ENCODE results near the gene SRP68. TPM values are rescaled to one million over a fixed set of nuclear protein-coding genes. Genes with fewer than 3 reads are reported as not detected.

SRP68 gene
- total and polyA plus RNA-seq, 4 donors = 30.8 to 68.9 (median 57.0) TPM

GRCh38 chr17:76040376-76040775 is 31.9 kb downstream of the SRP68 start:
- H3K36me3 ChIP-seq (ENCODE audit: control insufficient read depth in 4 of 4, insufficient read depth in 4 of 4, low read length in 4 of 4) = peaks cover 34 to 60% (median 46%) of the 10 kb centered on the region in 4 donors
- DNase-seq = no peak
- ATAC-seq (ENCODE audit: insufficient read depth, low FRiP score) = no peak

GRCh38 chr17:76039121-76039520 is 33.2 kb downstream of the SRP68 start:
- no peaks in the 10 kb centered on the region for H3K9me3 ChIP-seq (ENCODE audit: control insufficient read depth in 4 of 4, insufficient read depth in 3 of 4, low read length in 3 of 4)
- H3K4me3 ChIP-seq = no peak overlapping the region
- peaks cover 0 to 9% (median 0%) of the 10 kb centered on the region in 5 donors for H3K4me1 ChIP-seq (ENCODE audit: control insufficient read depth in 5 of 5, insufficient read depth in 5 of 5, low read length in 5 of 5)
- ATAC-seq (ENCODE audit: insufficient read depth, low FRiP score) (no peak), DNase-seq (no peak)
- WGBS, 2 donors = 86 to 88% methylated on average over 6 of the region's 6 CpGs
- no peak overlapping the region for H3K27ac ChIP-seq (ENCODE audit: low read depth in 1 of 2, low read length in 1 of 2)
- peaks cover 27 to 56% (median 40%) of the 10 kb centered on the region in 4 donors for H3K36me3 ChIP-seq (ENCODE audit: control insufficient read depth in 4 of 4, insufficient read depth in 4 of 4, low read length in 4 of 4)
- no peak for TF ChIP-seq CTCF (IDR thresholded peaks at IDR 0.05; ENCODE audit: control extremely low read depth, extremely low read depth)
- H3K27me3 ChIP-seq (ENCODE audit: control insufficient read depth in 3 of 3, insufficient read depth in 3 of 3, low read length in 2 of 3) = no peaks in the 10 kb centered on the region
- H3K9ac ChIP-seq (ENCODE audit: insufficient read depth in 1 of 2, low read length in 2 of 2) = no peak overlapping the region

More at GRCh38 chr17:76040376-76040775, 31.9 kb downstream of the SRP68 start:
- H3K4me3 ChIP-seq = no peak overlapping the region
- no peaks in the 10 kb centered on the region for H3K9me3 ChIP-seq (ENCODE audit: control insufficient read depth in 4 of 4, insufficient read depth in 3 of 4, low read length in 3 of 4)
- no peak overlapping the region for H3K9ac ChIP-seq (ENCODE audit: insufficient read depth in 1 of 2, low read length in 2 of 2)
- 80 to 87% methylated on average over 6 of the region's 6 CpGs for WGBS, 2 donors
- H3K27ac ChIP-seq (ENCODE audit: low read depth in 1 of 2, low read length in 1 of 2) = no peak overlapping the region
- TF ChIP-seq CTCF (IDR thresholded peaks at IDR 0.05; ENCODE audit: control extremely low read depth, extremely low read depth) = no peak
- H3K4me1 ChIP-seq (ENCODE audit: control insufficient read depth in 5 of 5, insufficient read depth in 5 of 5, low read length in 5 of 5) = peaks cover 0 to 9% (median 0%) of the 10 kb centered on the region in 5 donors
- H3K27me3 ChIP-seq (ENCODE audit: control insufficient read depth in 3 of 3, insufficient read depth in 3 of 3, low read length in 2 of 3) = no peaks in the 10 kb centered on the region

GRCh38 chr17:76038050-76038449 is 34.3 kb downstream of the SRP68 start:
- ATAC-seq (ENCODE audit: insufficient read depth, low FRiP score) = no peak
- Histone ChIP-seq H3K27ac (ENCODE audit: low read depth in 1 of 2, low read length in 1 of 2) (no peak overlapping the region), H3K9me3 (ENCODE audit: control insufficient read depth in 4 of 4, insufficient read depth in 3 of 4, low read length in 3 of 4) (no peaks in the 10 kb centered on the region), H3K9ac (ENCODE audit: insufficient read depth in 1 of 2, low read length in 2 of 2) (no peak overlapping the region), H3K27me3 (ENCODE audit: control insufficient read depth in 3 of 3, insufficient read depth in 3 of 3, low read length in 2 of 3) (no peaks in the 10 kb centered on the region), H3K4me1 (ENCODE audit: control insufficient read depth in 5 of 5, insufficient read depth in 5 of 5, low read length in 5 of 5) (peaks cover 0 to 9% (median 0%) of the 10 kb centered on the region in 5 donors), H3K36me3 (ENCODE audit: control insufficient read depth in 4 of 4, insufficient read depth in 4 of 4, low read length in 4 of 4) (peaks cover 19 to 45% (median 30%) of the 10 kb centered on the region in 4 donors), H3K4me3 (no peak overlapping the region)
- no peak for DNase-seq
- WGBS, 2 donors = 81 to 83% methylated on average over 3 of the region's 3 CpGs
- no peak for TF ChIP-seq CTCF (IDR thresholded peaks at IDR 0.05; ENCODE audit: control extremely low read depth, extremely low read depth)

Data from lung (tissue), 12 donors.